Heart left ventricle (tissue), 16 donors: ENCODE measurements around the gene NCLN. TPM values are rescaled to one million over a fixed set of nuclear protein-coding genes. Genes with fewer than 3 reads are reported as not detected.
"Not testable (repeated sequence)": the region's sequence is repeated elsewhere in the genome, so short reads cannot be mapped to it uniquely, and the experiment has no call there.

ENCODE experiments used
- ATAC-seq, 4 donors: fragments of 200-7000 bp; cut with Tn5 transposase; one replicate each; pipeline ENCODE4 v1.9.1; 2020 to 2022; ENCODE audit warnings: moderate library complexity in 4 of 4, mild to moderate bottlenecking in 3 of 4, moderate number of reproducible peaks in 1 of 4
- DNase-seq, 5 donors: peaks; one replicate each; pipeline ENCODE4 v3.0.0-alpha.2; 2020
- H3K27ac ChIP-seq, 12 donors: fragments of 200-600 bp; sonication (generic) in 4 of 12; one replicate each; pipeline versions ENCODE4 v1.5.0 to v1.8.0; 2016 to 2022; ENCODE audit warnings: mild to moderate bottlenecking in 2 of 12
- H3K27me3 ChIP-seq, 9 donors: fragments of 200-600 bp; sonication (generic) in 2 of 9; one replicate each; pipeline versions ENCODE4 v1.5.1 to v1.8.0; 2016 to 2022; ENCODE audit warnings: mild to moderate bottlenecking in 3 of 9
- H3K36me3 ChIP-seq, 9 donors: fragments of 200-600 bp; sonication (generic) in 2 of 9; one replicate each; pipeline versions ENCODE4 v1.5.0 to v1.8.0; 2018 to 2022; ENCODE audit warnings: mild to moderate bottlenecking in 2 of 9
- H3K4me1 ChIP-seq, 12 donors: fragments of 200-600 bp; sonication (generic) in 4 of 12; one replicate each; pipeline versions ENCODE4 v1.5.0 to v1.8.0; 2016 to 2022; ENCODE audit warnings: mild to moderate bottlenecking in 3 of 12
- H3K4me3 ChIP-seq, 12 donors: fragments of 200-600 bp; sonication (generic) in 4 of 12; one replicate each; pipeline versions ENCODE4 v1.5.0 to v1.8.0; 2017 to 2022; ENCODE audit warnings: mild to moderate bottlenecking in 9 of 12, moderate library complexity in 4 of 12
- H3K9me3 ChIP-seq, 12 donors: fragments of 200-600 bp; sonication (generic) in 4 of 12; one replicate each; pipeline versions ENCODE4 v1.5.0 to v1.8.0; 2016 to 2022; ENCODE audit warnings: mild to moderate bottlenecking in 1 of 12
- CTCF ChIP-seq, 12 donors: fragments of 200-600 bp; sonication (generic) in 4 of 12; IDR thresholded peaks; one replicate each; pipeline versions ENCODE4 v1.5.0 to v1.8.0; 2018 to 2022; ENCODE audit warnings: antibody characterized with exemption in 12 of 12, mild to moderate bottlenecking in 5 of 12
- POLR2A ChIP-seq, 2 donors: fragments of 450-650 bp; IDR thresholded peaks; one replicate each; pipeline ENCODE4 v1.6.1; 2017; ENCODE audit warnings: antibody characterized with exemption in 2 of 2, mild to moderate bottlenecking in 2 of 2, moderate library complexity in 2 of 2
- WGBS, 4 donors: extraction: QIAGEN DNeasy Blood & Tissue Kit in 2 of 4; methylation state at CpG; one replicate each; pipeline versions ENCODE4 v1.1.5 to v1.1.7; 2013 to 2018; 5-methylcytosine and 5-hydroxymethylcytosine counted together
- intact Hi-C, 10 donors: fragments of 100-400 bp; cut with DNase I; formaldehyde crosslinking; loops; one replicate each; pipeline versions ENCODE4 v1.11.1 to v1.14.2; 2022
- polyA plus RNA-seq, 2 donors: library from polyadenylated mRNA; stranded (reverse); fragments of 200-250 nt; gene quantifications; one replicate each; pipeline ENCODE4 v1.2.3, GENCODE V29; 2013
- total RNA-seq, 9 donors: library from RNA; depleted of rRNA in 2 of 9; stranded (reverse); fragments of >200 nt in 2 of 9; fragmentation: NEBNext Ultra II Directional in 3 of 9; extraction: Animal tissue kit (Norgen Biotek cat#: 25700) in 3 of 9; gene quantifications; one replicate each; pipeline versions ENCODE4 v1.1.0 to v1.2.4, GENCODE V29; 2016 to 2023
- donor health status: ischemic (EF 13 %, LVEDD 7.1; RV severe dilation, severe dysfunction).
- donor health status: healthy with polysubstance abuse.
- donor health status: DM: no; HTN: yes; CAD: no.
- donor health status: DM: no; HTN: no; CAD: no.
- donor health status: ischemic (EF 25% LVEDD 6.9; RV normal size, moderate dysfunction).
- donor health status: ischemic (EF 25% LVEDD 5.7; RV mildly dilated, moderate dysfunction).
- donor health status: healthy.
- donor health status: DM: yes; HTN: yes; CAD: no.
- donor health status: ischemic (EF 35%, LVEDD 5.7; RV mildly dilated, moderate dysfunction).
- donor health status: nonischemic (EF 11% LVEDD 7.7; RV severe dilation, severe dysfunction).
- donor health status: DM: yes; HTN: yes; CAD: no.
- donor health status: PGD.
- donor health status: ischemic (EF 29% LVEDD 5.4; RV normal size, mild dysfunction).
- donor health status: nonischemic (EF 23%, LVEDD 6.1; RV moderate dilation, normal function).

NCLN gene
- total and polyA plus RNA-seq, 11 donors = 16.7 to 67.5 (median 26.4) TPM

DNA sequence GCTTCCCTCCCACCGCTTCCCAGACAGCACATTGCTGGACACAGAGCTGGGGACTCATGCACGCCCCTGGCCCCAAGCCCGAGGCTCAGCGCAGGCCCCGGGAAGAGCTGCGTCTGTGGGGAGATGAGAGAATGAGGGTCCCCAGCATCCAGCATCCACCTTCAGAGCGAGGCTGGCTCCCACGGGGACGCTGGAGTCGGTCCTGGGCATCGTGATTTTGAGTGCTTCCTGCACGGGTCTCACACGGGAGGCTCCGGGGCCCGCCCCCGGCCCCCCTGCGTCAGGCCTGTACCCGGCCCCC, 4.7 kb downstream of the NCLN start:
- DNase-seq (no peak), ATAC-seq (no peak)
- Histone ChIP-seq H3K9me3 (no peaks in the 10 kb centered on the region), H3K27me3 (no peaks in the 10 kb centered on the region), H3K4me1 (peaks cover 3 to 30% (median 14%) of the 10 kb centered on the region in 12 donors), H3K27ac (no peak overlapping the region), H3K4me3 (no peak overlapping the region), H3K36me3 (peaks cover 0 to 20% (median 0%) of the 10 kb centered on the region in 9 donors)
- TF ChIP-seq CTCF (IDR thresholded peaks at IDR 0.05) (no peak), POLR2A (IDR thresholded peaks at IDR 0.05) (no peak)
- WGBS, 4 donors = 92 to 95% (median 93%) methylated on average over 15 to 18 of the region's 18 CpGs
- intact Hi-C loops = no loop called here

DNA sequence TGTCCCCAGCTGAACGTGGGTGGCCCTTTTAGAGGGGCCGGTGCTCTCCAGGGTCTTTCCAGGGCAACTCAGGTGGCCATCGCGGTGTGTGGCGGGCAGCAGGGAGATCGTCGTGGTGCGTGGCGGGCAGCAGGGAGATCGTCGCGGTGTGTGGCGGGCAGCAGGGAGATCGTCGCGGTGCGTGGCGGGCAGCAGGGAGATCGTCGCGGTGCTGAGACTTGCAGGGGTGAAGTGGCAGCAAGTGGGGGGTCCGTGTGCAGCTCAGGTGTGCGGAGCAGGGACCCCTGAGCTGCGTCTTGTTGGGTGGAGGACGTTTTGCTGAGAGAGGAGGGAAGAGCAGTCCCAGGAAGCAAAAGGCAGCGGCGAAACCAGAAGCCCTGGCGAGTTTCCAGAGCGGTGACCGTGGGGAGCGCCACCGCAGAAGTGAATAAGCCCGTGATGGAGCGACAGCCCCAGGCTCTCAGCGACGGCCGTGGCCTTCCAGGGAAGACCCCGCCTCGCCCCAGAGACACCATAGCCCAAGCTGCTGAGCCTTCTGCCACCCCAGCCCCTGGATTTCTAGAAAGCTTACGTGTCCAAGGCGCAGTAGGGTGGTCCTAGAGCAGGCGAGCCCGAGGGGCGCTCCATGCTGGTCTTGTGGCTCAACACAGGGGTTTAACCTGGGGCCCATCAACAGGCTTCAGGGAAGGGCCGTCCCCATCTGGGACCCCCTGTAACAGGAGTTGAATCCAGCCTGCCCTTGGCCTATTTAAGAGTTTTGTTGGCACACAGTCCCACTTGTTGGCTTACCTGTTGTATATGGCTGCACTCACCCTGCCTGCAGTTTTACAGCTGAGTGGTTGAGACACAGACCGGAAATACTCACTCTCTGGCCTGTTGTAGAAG, 5.4 kb downstream of the NCLN start:
- H3K4me3 ChIP-seq = no peak overlapping the region
- WGBS, 4 donors = 90 to 93% (median 92%) methylated on average over 45 to 46 of the region's 46 CpGs
- no peaks in the 10 kb centered on the region for H3K9me3 ChIP-seq
- intact Hi-C loops = no loop called here
- H3K27me3 ChIP-seq = no peaks in the 10 kb centered on the region
- TF ChIP-seq POLR2A (IDR thresholded peaks at IDR 0.05) (no peak), CTCF (IDR thresholded peaks at IDR 0.05) (no peak)
- DNase-seq = peak in 1 of 5 donors; percentile 17
- H3K4me1 ChIP-seq = peaks cover 3 to 30% (median 14%) of the 10 kb centered on the region in 12 donors
- H3K36me3 ChIP-seq = peaks cover 0 to 20% (median 0%) of the 10 kb centered on the region in 9 donors
- no peak for ATAC-seq
- no peak overlapping the region for H3K27ac ChIP-seq

DNA sequence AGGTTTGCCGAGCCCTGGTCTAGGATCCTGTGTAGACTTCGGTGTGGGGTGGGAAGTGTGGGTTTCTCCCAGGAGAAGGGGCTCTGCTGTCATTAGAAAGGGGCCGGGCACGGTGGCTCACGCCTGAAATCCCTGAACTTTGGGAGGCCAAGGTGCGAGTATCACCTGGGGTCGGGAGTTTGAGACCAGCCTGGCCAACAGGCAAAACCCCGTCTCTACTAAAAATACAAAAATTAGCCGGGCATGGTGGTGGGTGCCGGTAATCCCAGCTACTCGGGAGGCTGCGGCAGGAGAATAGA, 6.0 kb downstream of the NCLN start:
- H3K27me3 ChIP-seq, H3K9me3 ChIP-seq, intact Hi-C loops, ATAC-seq, H3K4me3 ChIP-seq, H3K27ac ChIP-seq: not testable (repeated sequence)
- H3K36me3 ChIP-seq = peaks cover 0 to 26% (median 0%) of the 10 kb centered on the region in 9 donors
- H3K4me1 ChIP-seq = peaks cover 3 to 25% (median 10%) of the 10 kb centered on the region in 12 donors
- peak in 1 of 5 donors; percentile 14 for DNase-seq
- WGBS, 4 donors = 89 to 96% (median 93%) methylated on average over 12 of the region's 12 CpGs

DNA sequence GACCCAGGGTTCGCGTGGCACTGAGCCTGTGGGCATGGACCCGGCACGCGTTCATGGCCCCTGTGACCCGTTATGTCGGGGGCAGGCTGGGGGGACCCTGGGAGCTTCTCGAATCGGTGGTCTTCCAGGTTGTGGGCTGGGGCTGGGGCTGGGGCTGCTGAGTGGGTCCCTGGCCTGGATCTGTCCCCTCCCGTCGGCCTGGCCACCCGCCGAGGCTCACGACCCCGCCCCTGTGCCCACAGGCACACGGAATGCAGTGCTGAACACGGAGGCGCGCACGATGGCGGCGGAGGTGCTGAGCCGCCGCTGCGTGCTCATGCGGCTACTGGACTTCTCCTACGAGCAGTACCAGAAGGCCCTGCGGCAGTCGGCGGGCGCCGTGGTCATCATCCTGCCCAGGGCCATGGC, 6.5 kb downstream of the NCLN start:
- DNase-seq (peak in 1 of 5 donors; percentile 16), ATAC-seq (no peak)
- intact Hi-C loops = no loop called here
- TF ChIP-seq CTCF (IDR thresholded peaks at IDR 0.05) = no peak
- TF ChIP-seq POLR2A (IDR thresholded peaks at IDR 0.05) = no peak
- Histone ChIP-seq H3K4me3 (no peak overlapping the region), H3K27me3 (no peaks in the 10 kb centered on the region), H3K27ac (no peak overlapping the region), H3K9me3 (no peaks in the 10 kb centered on the region), H3K4me1 (peaks cover 0 to 20% (median 5%) of the 10 kb centered on the region in 12 donors), H3K36me3 (peaks cover 0 to 27% (median 0%) of the 10 kb centered on the region in 9 donors)
- 88 to 97% (median 97%) methylated on average over 5 to 32 of the region's 32 CpGs for WGBS, 4 donors
